GM23338 (cell line): Measurements from ENCODE around the gene SSNA1. TPM values are rescaled to one million over a fixed set of nuclear protein-coding genes. Genes with fewer than 3 reads are reported as not detected.

Source experiments
- ATAC-seq: fragments of 200-7000 bp; cut with Tn5 transposase; 3 replicates; pipeline ENCODE4 v1.9.1; 2020
- DNase-seq: peaks from one replicate; pipeline ENCODE4 v3.0.0-alpha.2; 2015; ENCODE audit warnings: low spot score
- H2AFZ ChIP-seq: fragments of 200-600 bp; sonication (generic); 2 replicates; pipeline ENCODE4 v1.8.0; 2016; ENCODE audit warnings: antibody characterized with exemption, mild to moderate bottlenecking, moderate library complexity
- H3F3A ChIP-seq: fragments of 200-600 bp; sonication (generic); replicated peaks from 2 replicates; pipeline ENCODE4 v1.8.0; 2017; ENCODE audit warnings: antibody characterized with exemption, mixed run types, low read depth
- H3K27ac ChIP-seq: fragments of 200-600 bp; sonication (generic); 2 replicates; pipeline ENCODE4 v1.6.1; 2016; ENCODE audit warnings: low read depth
- H3K27me3 ChIP-seq: fragments of 200-600 bp; sonication (generic); 2 replicates; pipeline ENCODE4 v1.8.0; 2016; ENCODE audit warnings: mild to moderate bottlenecking, mixed run types, moderate library complexity; ENCODE audit not compliant: insufficient read depth
- H3K36me3 ChIP-seq: fragments of 200-600 bp; sonication (generic); 2 replicates; pipeline ENCODE4 v1.8.0; 2016; ENCODE audit warnings: mild to moderate bottlenecking; ENCODE audit not compliant: insufficient read depth
- H3K4me1 ChIP-seq: fragments of 200-600 bp; sonication (generic); 2 replicates; pipeline ENCODE4 v1.8.0; 2016; ENCODE audit warnings: mild to moderate bottlenecking, moderate library complexity; ENCODE audit not compliant: insufficient read depth
- H3K4me2 ChIP-seq: fragments of 200-600 bp; sonication (generic); 2 replicates; pipeline ENCODE4 v1.7.1; 2017; ENCODE audit warnings: mixed run types
- H3K4me3 ChIP-seq: fragments of 200-600 bp; sonication (generic); 2 replicates; pipeline ENCODE4 v1.6.1; 2016; ENCODE audit warnings: mixed run types
- H3K79me2 ChIP-seq: fragments of 200-600 bp; sonication (generic); replicated peaks from 2 replicates; pipeline ENCODE4 v1.8.0; 2017; ENCODE audit warnings: mild to moderate bottlenecking; ENCODE audit not compliant: insufficient read depth
- H3K9me2 ChIP-seq: fragments of 200-600 bp; sonication (generic); 2 replicates; pipeline ENCODE4 v1.8.0; 2017; ENCODE audit not compliant: insufficient read depth
- H4K20me1 ChIP-seq: fragments of 200-600 bp; sonication (generic); replicated peaks from 2 replicates; pipeline ENCODE4 v1.8.0; 2017; ENCODE audit warnings: mild to moderate bottlenecking; ENCODE audit not compliant: insufficient read depth
- H3K27ac Mint-ChIP-seq: 2 replicates; pipeline ENCODE4 v1.8.0; 2020; ENCODE audit warnings: inconsistent platforms, mild to moderate bottlenecking, moderate library complexity, mixed read lengths
- H3K27me3 Mint-ChIP-seq: 3 replicates; pipeline ENCODE4 v1.8.0; 2022; ENCODE audit warnings: low read depth, mild to moderate bottlenecking, moderate library complexity, mixed read lengths, inconsistent platforms; ENCODE audit not compliant: insufficient read depth, poor library complexity
- H3K36me3 Mint-ChIP-seq: 3 replicates; pipeline ENCODE4 v1.8.0; 2021; ENCODE audit warnings: low read depth, mild to moderate bottlenecking, inconsistent platforms, moderate library complexity, mixed read lengths
- H3K4me1 Mint-ChIP-seq: 3 replicates; pipeline ENCODE4 v1.8.0; 2020; ENCODE audit warnings: mild to moderate bottlenecking, inconsistent platforms, mixed read lengths
- H3K4me3 Mint-ChIP-seq: 3 replicates; pipeline ENCODE4 v1.8.0; 2021; ENCODE audit warnings: moderate library complexity, mild to moderate bottlenecking, inconsistent platforms, mixed read lengths
- H3K9me3 Mint-ChIP-seq: 3 replicates; pipeline ENCODE4 v1.8.0; 2020; ENCODE audit warnings: moderate library complexity, mild to moderate bottlenecking, inconsistent platforms, mixed read lengths
- CREB1 ChIP-seq: fragments of 250-450 bp; sonication (Bioruptor Pico); IDR thresholded peaks from 2 replicates; pipeline ENCODE4 v1.5.0; 2020; ENCODE audit warnings: low read depth, mild to moderate bottlenecking, moderate library complexity
- EZH2 ChIP-seq: fragments of 200-600 bp; sonication (generic); IDR thresholded peaks from one replicate; pipeline ENCODE4 v1.8.0; 2017; ENCODE audit warnings: antibody characterized with exemption, mild to moderate bottlenecking, low read depth; ENCODE audit not compliant: unreplicated experiment
- JUNB ChIP-seq: IDR thresholded peaks from one replicate; pipeline ENCODE4 v1.6.1; 2016; ENCODE audit warnings: antibody characterized with exemption; ENCODE audit not compliant: unreplicated experiment
- ZNF114 ChIP-seq: fragments of 250-450 bp; sonication (Bioruptor Pico); IDR thresholded peaks from 2 replicates; pipeline ENCODE4 v1.5.0; 2020; ENCODE audit warnings: mild to moderate bottlenecking, moderate library complexity
- ZNF331 ChIP-seq: fragments of 250-450 bp; sonication (Bioruptor Pico); IDR thresholded peaks from 2 replicates; pipeline ENCODE4 v1.5.0; 2020; ENCODE audit warnings: low read depth, mild to moderate bottlenecking, moderate library complexity
- polyA plus RNA-seq: library from polyadenylated mRNA; unstranded; fragments of >200 nt; fragmentation: Nextera tagmentation; extraction: Ambion mirVana; gene quantifications from 2 replicates; pipeline ENCODE4 v1.2.1, GENCODE V29; 2016
- total RNA-seq: library from RNA; depleted of rRNA; stranded (reverse); fragments of >200 nt; shearing (Covaris generic); gene quantifications from 2 replicates; pipeline ENCODE4 v1.2.3, GENCODE V29; 2014
- TF ChIP-seq, protein P1 (sequence below): IDR thresholded peaks from one replicate; pipeline ENCODE4 v1.6.1; 2018; ENCODE audit warnings: antibody characterized with exemption; ENCODE audit not compliant: unreplicated experiment
- TF ChIP-seq, protein P2 (sequence below), 2 experiments: fragments of 200-600 bp in 1 of 2; sonication (generic) in 1 of 2; conservative IDR thresholded peaks; 2 replicates each; pipeline versions ENCODE4 v1.5.1 to v1.6.1; 2016 to 2017; ENCODE audit warnings: antibody characterized with exemption in 2 of 2, low read depth in 2 of 2, mild to moderate bottlenecking in 2 of 2, moderate library complexity in 1 of 2
- TF ChIP-seq, protein P3 (sequence below): fragments of 250-450 bp; sonication (Bioruptor Pico); IDR thresholded peaks from 2 replicates; pipeline ENCODE4 v1.5.0; 2020; ENCODE audit warnings: mild to moderate bottlenecking, moderate library complexity
- TF ChIP-seq, protein P4 (sequence below): IDR thresholded peaks from 2 replicates; pipeline ENCODE4 v1.6.1; 2016; ENCODE audit warnings: antibody characterized with exemption

Gene SSNA1
- total and polyA plus RNA-seq, 2 experiments from 2014 or later, result 132 to 154 TPM

DNA sequence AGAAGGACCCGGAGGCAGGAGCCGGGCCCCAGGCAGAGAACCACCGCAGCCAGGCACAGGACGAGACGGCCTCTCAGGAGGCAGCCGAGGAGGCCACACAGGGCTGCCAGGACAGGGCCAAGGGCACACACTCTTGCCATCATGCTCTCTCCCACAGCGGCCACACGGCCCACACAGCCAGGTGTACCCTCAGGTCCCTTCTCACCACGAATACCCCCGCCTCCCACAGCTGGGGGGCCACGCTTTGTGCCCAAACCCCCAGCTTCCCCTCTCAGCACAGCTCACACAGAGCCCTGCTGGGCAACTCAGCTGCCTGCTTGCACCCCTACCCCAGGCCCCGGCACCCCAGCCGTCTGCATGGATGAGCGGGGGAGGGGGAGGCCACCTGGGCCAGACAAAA lies 5.3 kb downstream of the SSNA1 start:
- H3K27me3 ChIP-seq, result no peaks in the 10 kb centered on the region
- no peak for DNase-seq
- Mint-ChIP-seq H3K27me3 (peaks cover 6% of the 10 kb centered on the region), H3K4me3 (no peak overlapping the region), H3K9me3 (no peaks in the 10 kb centered on the region; the same call in 2 of the 3 replicates), H3K27ac (no peak overlapping the region), H3K4me1 (peaks cover 18% of the 10 kb centered on the region), H3K36me3 (peaks cover 5% of the 10 kb centered on the region)
- no peaks in the 10 kb centered on the region for H3F3A ChIP-seq
- no peaks in the 10 kb centered on the region for H3K9me2 ChIP-seq
- H3K27ac ChIP-seq, result no peak overlapping the region
- H3K4me1 ChIP-seq, result peaks cover 6% of the 10 kb centered on the region
- ATAC-seq, result peak; percentile 4; the same call in 1 of the 3 replicates
- H3K4me3 ChIP-seq, result no peak overlapping the region
- H3K36me3 ChIP-seq, result no peaks in the 10 kb centered on the region
- H3K4me2 ChIP-seq, result no peak overlapping the region
- no peaks in the 10 kb centered on the region; the same call in 1 of the 2 replicates for H4K20me1 ChIP-seq
- H3K79me2 ChIP-seq, result peaks cover 42% of the 10 kb centered on the region
- TF ChIP-seq CREB1 (no peak), ZNF114 (no peak), JUNB (no peak)
- TF ChIP-seq, protein P1, sequence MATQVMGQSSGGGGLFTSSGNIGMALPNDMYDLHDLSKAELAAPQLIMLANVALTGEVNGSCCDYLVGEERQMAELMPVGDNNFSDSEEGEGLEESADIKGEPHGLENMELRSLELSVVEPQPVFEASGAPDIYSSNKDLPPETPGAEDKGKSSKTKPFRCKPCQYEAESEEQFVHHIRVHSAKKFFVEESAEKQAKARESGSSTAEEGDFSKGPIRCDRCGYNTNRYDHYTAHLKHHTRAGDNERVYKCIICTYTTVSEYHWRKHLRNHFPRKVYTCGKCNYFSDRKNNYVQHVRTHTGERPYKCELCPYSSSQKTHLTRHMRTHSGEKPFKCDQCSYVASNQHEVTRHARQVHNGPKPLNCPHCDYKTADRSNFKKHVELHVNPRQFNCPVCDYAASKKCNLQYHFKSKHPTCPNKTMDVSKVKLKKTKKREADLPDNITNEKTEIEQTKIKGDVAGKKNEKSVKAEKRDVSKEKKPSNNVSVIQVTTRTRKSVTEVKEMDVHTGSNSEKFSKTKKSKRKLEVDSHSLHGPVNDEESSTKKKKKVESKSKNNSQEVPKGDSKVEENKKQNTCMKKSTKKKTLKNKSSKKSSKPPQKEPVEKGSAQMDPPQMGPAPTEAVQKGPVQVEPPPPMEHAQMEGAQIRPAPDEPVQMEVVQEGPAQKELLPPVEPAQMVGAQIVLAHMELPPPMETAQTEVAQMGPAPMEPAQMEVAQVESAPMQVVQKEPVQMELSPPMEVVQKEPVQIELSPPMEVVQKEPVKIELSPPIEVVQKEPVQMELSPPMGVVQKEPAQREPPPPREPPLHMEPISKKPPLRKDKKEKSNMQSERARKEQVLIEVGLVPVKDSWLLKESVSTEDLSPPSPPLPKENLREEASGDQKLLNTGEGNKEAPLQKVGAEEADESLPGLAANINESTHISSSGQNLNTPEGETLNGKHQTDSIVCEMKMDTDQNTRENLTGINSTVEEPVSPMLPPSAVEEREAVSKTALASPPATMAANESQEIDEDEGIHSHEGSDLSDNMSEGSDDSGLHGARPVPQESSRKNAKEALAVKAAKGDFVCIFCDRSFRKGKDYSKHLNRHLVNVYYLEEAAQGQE, result no peak
- H2AFZ ChIP-seq, result no peak overlapping the region

DNA sequence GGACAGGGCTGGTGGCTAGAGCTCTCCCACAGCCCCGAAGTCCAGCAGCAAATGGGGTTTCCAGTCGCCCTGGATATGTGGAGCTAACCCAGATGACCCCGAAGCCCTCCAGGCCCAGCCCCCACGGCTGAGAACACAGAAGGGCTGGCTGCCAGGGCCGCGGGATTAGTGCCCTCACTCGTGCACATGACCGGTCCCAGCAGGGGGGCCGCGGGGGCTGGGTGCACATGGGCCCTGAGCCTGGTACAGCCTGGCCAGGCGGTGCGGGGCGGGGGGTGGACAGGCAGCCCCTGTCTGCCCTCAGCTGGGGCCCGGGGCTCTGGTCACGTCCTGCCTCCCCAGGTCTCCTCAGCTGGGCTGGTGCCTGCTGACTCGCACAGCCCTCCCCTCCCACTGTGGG lies 5.9 kb downstream of the SSNA1 start:
- Histone ChIP-seq H3F3A (no peaks in the 10 kb centered on the region), H3K4me2 (no peak overlapping the region), H3K79me2 (peaks cover 47% of the 10 kb centered on the region), H3K4me3 (no peak overlapping the region), H3K36me3 (no peaks in the 10 kb centered on the region), H3K4me1 (peaks cover 9% of the 10 kb centered on the region), H3K27me3 (no peaks in the 10 kb centered on the region), H3K9me2 (no peaks in the 10 kb centered on the region), H4K20me1 (no peaks in the 10 kb centered on the region; the same call in 1 of the 2 replicates), H2AFZ (no peak overlapping the region), H3K27ac (no peak overlapping the region)
- H3K4me1 Mint-ChIP-seq, result peaks cover 17% of the 10 kb centered on the region
- peaks cover 6% of the 10 kb centered on the region for H3K27me3 Mint-ChIP-seq
- DNase-seq (no peak), ATAC-seq (peak; percentile 6; the same call in 2 of the 3 replicates)
- no peak overlapping the region for H3K27ac Mint-ChIP-seq
- peaks cover 5% of the 10 kb centered on the region for H3K36me3 Mint-ChIP-seq
- no peak overlapping the region for H3K4me3 Mint-ChIP-seq
- no peaks in the 10 kb centered on the region; the same call in 2 of the 3 replicates for H3K9me3 Mint-ChIP-seq
- TF ChIP-seq ZNF114 (no peak), ZNF331 (CRISPR knock-in tag) (no peak), CREB1 (no peak), EZH2 (no peak)
- TF ChIP-seq, protein P2, sequence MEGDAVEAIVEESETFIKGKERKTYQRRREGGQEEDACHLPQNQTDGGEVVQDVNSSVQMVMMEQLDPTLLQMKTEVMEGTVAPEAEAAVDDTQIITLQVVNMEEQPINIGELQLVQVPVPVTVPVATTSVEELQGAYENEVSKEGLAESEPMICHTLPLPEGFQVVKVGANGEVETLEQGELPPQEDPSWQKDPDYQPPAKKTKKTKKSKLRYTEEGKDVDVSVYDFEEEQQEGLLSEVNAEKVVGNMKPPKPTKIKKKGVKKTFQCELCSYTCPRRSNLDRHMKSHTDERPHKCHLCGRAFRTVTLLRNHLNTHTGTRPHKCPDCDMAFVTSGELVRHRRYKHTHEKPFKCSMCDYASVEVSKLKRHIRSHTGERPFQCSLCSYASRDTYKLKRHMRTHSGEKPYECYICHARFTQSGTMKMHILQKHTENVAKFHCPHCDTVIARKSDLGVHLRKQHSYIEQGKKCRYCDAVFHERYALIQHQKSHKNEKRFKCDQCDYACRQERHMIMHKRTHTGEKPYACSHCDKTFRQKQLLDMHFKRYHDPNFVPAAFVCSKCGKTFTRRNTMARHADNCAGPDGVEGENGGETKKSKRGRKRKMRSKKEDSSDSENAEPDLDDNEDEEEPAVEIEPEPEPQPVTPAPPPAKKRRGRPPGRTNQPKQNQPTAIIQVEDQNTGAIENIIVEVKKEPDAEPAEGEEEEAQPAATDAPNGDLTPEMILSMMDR (conservative IDR thresholded peaks at IDR 0.05; ENCODE audit: low read depth in 2 of 2), result no peak
- TF ChIP-seq, protein P3, sequence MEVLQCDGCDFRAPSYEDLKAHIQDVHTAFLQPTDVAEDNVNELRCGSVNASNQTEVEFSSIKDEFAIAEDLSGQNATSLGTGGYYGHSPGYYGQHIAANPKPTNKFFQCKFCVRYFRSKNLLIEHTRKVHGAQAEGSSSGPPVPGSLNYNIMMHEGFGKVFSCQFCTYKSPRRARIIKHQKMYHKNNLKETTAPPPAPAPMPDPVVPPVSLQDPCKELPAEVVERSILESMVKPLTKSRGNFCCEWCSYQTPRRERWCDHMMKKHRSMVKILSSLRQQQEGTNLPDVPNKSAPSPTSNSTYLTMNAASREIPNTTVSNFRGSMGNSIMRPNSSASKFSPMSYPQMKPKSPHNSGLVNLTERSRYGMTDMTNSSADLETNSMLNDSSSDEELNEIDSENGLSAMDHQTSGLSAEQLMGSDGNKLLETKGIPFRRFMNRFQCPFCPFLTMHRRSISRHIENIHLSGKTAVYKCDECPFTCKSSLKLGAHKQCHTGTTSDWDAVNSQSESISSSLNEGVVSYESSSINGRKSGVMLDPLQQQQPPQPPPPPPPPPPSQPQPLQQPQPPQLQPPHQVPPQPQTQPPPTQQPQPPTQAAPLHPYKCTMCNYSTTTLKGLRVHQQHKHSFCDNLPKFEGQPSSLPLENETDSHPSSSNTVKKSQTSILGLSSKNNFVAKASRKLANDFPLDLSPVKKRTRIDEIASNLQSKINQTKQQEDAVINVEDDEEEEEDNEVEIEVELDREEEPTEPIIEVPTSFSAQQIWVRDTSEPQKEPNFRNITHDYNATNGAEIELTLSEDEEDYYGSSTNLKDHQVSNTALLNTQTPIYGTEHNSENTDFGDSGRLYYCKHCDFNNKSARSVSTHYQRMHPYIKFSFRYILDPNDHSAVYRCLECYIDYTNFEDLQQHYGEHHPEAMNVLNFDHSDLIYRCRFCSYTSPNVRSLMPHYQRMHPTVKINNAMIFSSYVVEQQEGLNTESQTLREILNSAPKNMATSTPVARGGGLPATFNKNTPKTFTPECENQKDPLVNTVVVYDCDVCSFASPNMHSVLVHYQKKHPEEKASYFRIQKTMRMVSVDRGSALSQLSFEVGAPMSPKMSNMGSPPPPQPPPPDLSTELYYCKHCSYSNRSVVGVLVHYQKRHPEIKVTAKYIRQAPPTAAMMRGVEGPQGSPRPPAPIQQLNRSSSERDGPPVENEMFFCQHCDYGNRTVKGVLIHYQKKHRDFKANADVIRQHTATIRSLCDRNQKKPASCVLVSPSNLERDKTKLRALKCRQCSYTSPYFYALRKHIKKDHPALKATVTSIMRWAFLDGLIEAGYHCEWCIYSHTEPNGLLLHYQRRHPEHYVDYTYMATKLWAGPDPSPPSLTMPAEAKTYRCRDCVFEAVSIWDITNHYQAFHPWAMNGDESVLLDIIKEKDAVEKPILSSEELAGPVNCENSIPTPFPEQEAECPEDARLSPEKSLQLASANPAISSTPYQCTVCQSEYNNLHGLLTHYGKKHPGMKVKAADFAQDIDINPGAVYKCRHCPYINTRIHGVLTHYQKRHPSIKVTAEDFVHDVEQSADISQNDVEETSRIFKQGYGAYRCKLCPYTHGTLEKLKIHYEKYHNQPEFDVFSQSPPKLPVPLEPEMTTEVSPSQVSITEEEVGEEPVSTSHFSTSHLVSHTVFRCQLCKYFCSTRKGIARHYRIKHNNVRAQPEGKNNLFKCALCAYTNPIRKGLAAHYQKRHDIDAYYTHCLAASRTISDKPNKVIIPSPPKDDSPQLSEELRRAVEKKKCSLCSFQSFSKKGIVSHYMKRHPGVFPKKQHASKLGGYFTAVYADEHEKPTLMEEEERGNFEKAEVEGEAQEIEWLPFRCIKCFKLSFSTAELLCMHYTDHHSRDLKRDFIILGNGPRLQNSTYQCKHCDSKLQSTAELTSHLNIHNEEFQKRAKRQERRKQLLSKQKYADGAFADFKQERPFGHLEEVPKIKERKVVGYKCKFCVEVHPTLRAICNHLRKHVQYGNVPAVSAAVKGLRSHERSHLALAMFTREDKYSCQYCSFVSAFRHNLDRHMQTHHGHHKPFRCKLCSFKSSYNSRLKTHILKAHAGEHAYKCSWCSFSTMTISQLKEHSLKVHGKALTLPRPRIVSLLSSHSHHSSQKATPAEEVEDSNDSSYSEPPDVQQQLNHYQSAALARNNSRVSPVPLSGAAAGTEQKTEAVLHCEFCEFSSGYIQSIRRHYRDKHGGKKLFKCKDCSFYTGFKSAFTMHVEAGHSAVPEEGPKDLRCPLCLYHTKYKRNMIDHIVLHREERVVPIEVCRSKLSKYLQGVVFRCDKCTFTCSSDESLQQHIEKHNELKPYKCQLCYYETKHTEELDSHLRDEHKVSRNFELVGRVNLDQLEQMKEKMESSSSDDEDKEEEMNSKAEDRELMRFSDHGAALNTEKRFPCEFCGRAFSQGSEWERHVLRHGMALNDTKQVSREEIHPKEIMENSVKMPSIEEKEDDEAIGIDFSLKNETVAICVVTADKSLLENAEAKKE (CRISPR knock-in tag), result no peak
- TF ChIP-seq, protein P4, sequence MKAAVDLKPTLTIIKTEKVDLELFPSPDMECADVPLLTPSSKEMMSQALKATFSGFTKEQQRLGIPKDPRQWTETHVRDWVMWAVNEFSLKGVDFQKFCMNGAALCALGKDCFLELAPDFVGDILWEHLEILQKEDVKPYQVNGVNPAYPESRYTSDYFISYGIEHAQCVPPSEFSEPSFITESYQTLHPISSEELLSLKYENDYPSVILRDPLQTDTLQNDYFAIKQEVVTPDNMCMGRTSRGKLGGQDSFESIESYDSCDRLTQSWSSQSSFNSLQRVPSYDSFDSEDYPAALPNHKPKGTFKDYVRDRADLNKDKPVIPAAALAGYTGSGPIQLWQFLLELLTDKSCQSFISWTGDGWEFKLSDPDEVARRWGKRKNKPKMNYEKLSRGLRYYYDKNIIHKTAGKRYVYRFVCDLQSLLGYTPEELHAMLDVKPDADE, result no peak
